GM12801 (cell line): ENCODE data around the gene TRIM17.

Source experiments
- TF ChIP-seq, protein P1 (sequence below): IDR thresholded peaks from one replicate; pipeline ENCODE4 v1.5.1; 2011; ENCODE audit warnings: control low read depth; ENCODE audit not compliant: insufficient read length; ENCODE audit errors: extremely low read depth

TRIM17 gene

DNA sequence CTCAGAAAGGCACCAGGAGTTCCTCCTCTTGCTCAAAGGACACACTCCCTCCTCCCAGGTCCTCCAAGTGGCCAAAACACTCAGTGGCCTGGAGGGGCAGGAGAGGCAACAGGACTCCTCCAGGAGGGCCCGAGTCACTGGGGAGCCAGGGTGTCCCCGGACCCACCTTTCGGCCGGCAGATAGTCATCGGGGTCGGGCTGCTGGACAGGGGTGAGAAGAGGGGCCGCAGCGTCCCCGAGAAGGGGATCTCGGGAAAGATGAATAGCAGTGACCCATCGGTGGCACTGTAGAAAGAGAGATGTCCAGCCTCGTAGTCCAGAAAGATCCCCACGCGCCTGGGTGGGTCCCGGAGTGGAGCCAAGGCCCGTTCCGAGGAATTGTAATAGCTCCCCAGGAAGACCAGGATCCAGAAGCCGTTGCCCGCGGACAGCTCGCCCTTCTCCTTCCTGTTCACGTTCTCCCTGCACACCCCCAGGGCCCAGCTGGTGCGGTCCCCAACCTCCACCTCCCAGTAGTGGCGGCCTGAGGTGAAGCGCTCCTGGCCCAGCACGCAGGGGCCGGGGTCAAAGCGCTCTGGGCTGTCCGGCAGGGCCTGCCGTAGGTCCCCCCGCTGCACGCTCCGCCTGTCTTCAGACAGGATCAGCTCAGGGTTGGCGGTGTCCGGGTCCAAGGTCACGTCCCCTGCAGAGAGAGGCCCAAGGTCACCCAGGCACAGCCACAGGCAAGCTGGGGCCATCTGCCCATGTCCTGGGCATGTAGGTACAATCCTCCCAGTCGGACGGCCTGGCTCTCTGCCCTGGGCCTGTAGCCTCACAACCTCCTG lies 21.9 kb downstream of the TRIM17 start:
- TF ChIP-seq, protein P1, sequence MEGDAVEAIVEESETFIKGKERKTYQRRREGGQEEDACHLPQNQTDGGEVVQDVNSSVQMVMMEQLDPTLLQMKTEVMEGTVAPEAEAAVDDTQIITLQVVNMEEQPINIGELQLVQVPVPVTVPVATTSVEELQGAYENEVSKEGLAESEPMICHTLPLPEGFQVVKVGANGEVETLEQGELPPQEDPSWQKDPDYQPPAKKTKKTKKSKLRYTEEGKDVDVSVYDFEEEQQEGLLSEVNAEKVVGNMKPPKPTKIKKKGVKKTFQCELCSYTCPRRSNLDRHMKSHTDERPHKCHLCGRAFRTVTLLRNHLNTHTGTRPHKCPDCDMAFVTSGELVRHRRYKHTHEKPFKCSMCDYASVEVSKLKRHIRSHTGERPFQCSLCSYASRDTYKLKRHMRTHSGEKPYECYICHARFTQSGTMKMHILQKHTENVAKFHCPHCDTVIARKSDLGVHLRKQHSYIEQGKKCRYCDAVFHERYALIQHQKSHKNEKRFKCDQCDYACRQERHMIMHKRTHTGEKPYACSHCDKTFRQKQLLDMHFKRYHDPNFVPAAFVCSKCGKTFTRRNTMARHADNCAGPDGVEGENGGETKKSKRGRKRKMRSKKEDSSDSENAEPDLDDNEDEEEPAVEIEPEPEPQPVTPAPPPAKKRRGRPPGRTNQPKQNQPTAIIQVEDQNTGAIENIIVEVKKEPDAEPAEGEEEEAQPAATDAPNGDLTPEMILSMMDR: no peak

DNA sequence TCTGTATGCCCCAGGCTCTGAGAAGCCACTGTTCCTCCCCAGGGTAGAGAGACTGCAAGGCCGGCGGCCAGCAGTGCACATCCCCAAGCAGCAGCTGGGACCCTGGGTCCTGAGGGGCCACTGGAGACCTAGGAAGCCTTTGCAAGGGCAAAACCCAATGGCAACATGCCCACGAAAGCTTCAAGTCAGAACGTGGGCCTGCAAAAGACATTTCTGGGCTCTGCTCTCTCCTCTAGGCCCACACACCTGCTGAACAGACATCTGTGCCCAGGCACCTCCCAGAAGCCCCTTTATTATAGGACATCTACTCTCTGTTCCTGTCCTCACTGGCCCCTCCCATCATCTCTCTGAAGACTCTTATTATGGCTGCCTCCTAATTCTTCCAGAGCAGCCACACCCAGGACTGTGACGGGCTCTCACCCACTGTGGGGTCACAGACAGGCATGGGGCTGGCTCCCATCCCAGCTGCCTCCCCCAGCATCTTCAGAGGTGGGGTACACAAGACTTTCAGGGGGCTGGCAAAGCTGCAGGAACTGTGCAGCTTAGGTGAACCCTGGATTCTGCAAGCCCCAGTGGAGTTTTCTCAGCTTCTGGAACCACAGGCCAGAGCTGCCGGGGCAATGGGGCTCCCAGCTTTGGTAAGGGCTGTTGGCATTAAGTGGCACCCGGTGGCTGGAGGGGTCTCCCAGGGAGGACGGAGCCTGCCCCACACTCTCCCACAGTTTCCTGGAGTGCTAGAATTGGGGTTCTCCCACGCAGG lies 22.7 kb downstream of the TRIM17 start:
- TF ChIP-seq, protein P1: no peak

DNA sequence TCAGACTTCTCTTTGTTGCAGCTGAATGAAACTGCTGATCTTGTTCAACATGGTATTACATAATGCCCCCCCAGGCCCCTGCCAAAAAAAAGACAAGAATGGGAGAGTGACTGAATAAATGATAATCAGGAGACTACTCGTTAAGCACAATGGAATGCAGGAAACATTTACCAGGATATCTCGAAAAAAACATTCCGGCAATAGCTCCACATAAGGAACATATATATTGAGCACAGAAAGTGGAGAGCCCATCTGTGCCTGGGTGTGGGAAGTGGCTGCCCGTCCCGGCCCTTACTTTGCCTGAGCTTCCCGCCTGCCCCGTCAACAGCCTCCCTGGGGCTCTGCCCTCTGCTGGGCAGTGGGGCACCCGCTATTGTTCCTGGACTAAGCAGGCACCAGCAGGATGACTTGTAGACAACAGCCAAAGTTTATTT lies 23.4 kb downstream of the TRIM17 start:
- TF ChIP-seq, protein P1: no peak

DNA sequence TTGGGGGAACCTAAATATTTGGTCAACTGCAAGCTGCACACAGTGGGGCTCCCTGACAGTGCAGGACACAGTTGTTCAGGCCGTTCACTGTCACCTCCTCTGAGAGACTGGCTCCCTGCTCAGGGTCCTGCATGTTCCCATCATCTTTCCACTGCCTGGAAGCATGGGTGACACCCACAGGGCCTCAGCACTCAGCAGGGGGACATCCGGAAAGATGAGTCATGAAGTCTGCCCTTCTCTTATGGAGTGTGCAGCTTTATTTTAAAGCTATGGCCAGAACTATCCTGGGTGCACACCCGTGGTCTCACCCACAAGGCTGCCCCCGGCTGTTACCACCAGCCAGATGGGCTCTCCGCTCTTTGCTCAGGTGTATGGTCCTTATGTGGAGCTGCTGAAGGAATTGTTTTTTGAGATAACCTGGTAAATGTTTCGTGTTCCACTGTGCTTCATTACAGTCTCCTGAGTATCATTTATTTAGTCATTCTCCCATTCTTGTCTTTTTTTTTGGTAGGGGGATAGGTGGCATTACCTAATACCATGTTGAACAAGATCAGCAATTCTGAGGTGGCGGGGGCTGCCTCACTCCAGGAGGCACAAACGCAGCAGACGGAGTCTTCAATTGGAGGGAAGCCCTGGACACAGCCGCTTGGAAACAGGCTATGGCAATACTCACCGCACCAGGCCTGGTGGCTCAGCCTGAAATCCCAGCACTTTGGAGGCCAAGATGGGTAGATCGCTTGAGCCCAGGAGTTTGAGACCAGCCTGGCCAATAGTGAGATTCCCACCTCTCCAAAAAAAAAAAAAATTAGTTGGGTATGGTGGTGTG lies 24.3 kb downstream of the TRIM17 start:
- TF ChIP-seq, protein P1: no peak

DNA sequence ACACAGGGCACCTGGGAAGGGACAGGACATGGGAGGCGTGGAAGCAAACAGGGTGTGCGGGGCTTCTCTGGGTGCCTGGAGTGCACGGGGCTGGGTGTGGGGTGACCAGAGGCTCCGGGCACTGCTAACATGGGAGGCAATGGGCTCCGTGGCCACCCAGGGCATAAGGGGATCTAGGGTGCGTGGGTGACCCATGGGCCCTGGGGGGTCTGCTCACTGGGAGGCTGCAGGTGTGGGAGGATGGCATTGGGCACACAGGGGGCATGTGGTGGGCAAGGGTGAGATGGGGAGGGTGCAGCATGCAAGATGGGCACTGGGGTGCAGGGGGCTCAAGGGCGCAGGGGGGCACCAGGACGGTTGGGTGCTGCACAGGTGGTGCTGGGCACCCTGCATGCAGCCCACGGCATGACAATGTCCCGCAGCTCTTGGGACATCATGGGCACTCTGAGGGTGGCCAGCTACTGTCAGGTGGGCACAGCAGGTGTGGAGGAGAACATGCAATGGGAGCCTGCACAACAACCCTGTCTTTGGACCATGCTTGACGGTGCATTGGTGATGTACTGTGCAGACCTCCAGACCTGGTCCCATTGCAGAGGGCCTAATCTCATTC lies 25.1 kb downstream of the TRIM17 start:
- TF ChIP-seq, protein P1: no peak

DNA sequence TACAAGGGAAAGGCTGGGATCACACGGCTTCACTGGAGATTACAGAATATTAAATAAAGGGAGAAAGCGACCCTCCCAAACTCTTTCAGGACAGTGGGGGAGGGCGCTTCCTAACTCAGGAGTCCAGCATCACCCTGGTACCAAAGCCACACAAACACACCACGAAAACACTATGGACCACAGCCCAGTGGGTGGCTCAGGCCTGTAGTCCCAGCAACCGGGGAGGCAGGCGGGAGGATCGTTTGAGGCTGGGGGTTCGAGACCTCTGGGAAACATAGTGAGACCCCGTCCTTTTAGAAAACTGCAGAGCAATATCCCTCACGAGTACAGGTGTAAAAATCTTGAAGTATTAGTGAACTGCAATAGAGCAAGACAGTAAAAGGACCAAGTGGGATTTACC lies 26.0 kb downstream of the TRIM17 start:
- TF ChIP-seq, protein P1: no peak

DNA sequence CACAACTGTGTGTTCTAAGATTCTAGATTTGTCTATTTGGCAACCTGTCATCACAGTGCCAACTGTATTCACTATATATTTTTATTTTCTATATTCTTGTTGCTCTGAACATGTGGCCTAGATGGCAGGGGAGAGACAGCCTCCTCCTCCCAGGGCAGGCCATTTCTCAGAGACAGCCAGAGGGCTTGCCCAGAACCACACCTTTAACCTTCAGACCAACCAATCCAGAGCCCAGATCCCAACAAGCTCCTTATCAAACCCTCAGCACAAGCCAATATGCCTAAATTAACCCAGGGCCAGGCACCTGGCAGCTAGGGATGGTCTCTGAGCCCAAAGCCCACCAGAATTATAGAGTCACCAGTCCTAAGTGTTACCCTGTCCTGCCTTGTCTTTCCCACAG lies 29.3 kb downstream of the TRIM17 start:
- TF ChIP-seq, protein P1: no peak
